ENCODE measurements around the gene SH2D1A. TPM values are rescaled to one million over a fixed set of nuclear protein-coding genes. Genes with fewer than 3 reads are reported as not detected.

Gene SH2D1A
- total and polyA plus RNA-seq, 2 of the 4 experiments (the other 2 are of a cell fraction), result not detected

GRCh38 chrX:124333862-124334261 lies 12.5 kb upstream of the SH2D1A start:
- Histone ChIP-seq H4K5ac (ENCODE audit: low read depth, low read length) (no peak overlapping the region), H3K27ac (ENCODE audit: insufficient read depth, low read length) (no peak overlapping the region), H3K4ac (ENCODE audit: low read depth, low read length) (no peak overlapping the region), H3K4me3 (ENCODE audit: insufficient read depth, low read depth, low read length) (no peak overlapping the region), H3K9me1 (ENCODE audit: insufficient read depth, low read length) (no peaks in the 10 kb centered on the region), H3K23ac (ENCODE audit: low read depth, low read length) (no peak overlapping the region), H3K27me3 (ENCODE audit: control insufficient read depth, insufficient read depth, low read length) (no peaks in the 10 kb centered on the region), H3K4me2 (ENCODE audit: low read depth, low read length) (no peak overlapping the region), H3K79me1 (ENCODE audit: low read depth in 1 of 2, low read length in 2 of 2) (no peaks in the 10 kb centered on the region), H2BK5ac (ENCODE audit: low read depth, low read length, poor library complexity, severe bottlenecking) (no peak overlapping the region), H2AK5ac (ENCODE audit: low read depth, low read length) (no peak overlapping the region), H3K14ac (replicated peaks; ENCODE audit: low read depth, low read length) (no peak overlapping the region), H4K8ac (ENCODE audit: low read depth in 2 of 2, low read length in 2 of 2) (no peak overlapping the region), H2BK20ac (ENCODE audit: low read depth, low read length) (no peak overlapping the region), H4K91ac (ENCODE audit: insufficient read depth, low read depth, low read length) (no peak overlapping the region), H3K36me3 (ENCODE audit: control insufficient read depth, insufficient read depth, low read length) (no peaks in the 10 kb centered on the region), H2AFZ (replicated peaks; ENCODE audit: low read length, poor library complexity) (no peak overlapping the region), H3K9me3 (ENCODE audit: control insufficient read depth, insufficient read depth, low read length) (no peaks in the 10 kb centered on the region), H2BK15ac (ENCODE audit: low read depth, low read length) (no peak overlapping the region), H2AK9ac (replicated peaks; ENCODE audit: low read depth, low read length, poor library complexity) (no peak overlapping the region), H3K56ac (ENCODE audit: extremely low read depth, insufficient read depth, low read length) (no peak overlapping the region), H4K20me1 (ENCODE audit: insufficient read depth, low read length) (no peaks in the 10 kb centered on the region), H3K9ac (ENCODE audit: low read depth, low read length) (no peak overlapping the region), H3K4me1 (ENCODE audit: control insufficient read depth, insufficient read depth, low read length) (no peaks in the 10 kb centered on the region), H3K18ac (ENCODE audit: low read depth, low read length) (no peak overlapping the region), H2BK120ac (ENCODE audit: low read depth, low read length) (no peak overlapping the region)
- ATAC-seq (ENCODE audit: low read depth), result no peak
- in situ Hi-C loops (cut with MboI; ENCODE audit: low sequenced_read_pairs) (no loop called here), intact Hi-C loops (cut with micrococcal nuclease) (no loop called here), dilution Hi-C loops (cut with HindIII; ENCODE audit: low sequenced_read_pairs, unreplicated experiment) (no loop called here)
- WGBS, 2 experiments (ENCODE audit: extremely low coverage in 2 of 2, insufficient read length in 1 of 2), result 58% methylated on average over 2 of the region's 6 CpGs; no CpG with 5 or more reads in 1 of the 2 experiments
- TF ChIP-seq MXI1 (IDR thresholded peaks at IDR 0.05; ENCODE audit: borderline replicate concordance, low read depth, low read length) (no peak), POLR2A (IDR thresholded peaks at IDR 0.05; ENCODE audit: low read depth, low read length) (no peak), USF2 (IDR thresholded peaks at IDR 0.05; ENCODE audit: low read depth, low read length) (no peak), RCOR1 (IDR thresholded peaks at IDR 0.05; ENCODE audit: insufficient replicate concordance, low read length) (no peak), CEBPB (IDR thresholded peaks at IDR 0.05; ENCODE audit: low read depth, low read length) (no peak), MAZ (IDR thresholded peaks at IDR 0.05; ENCODE audit: borderline replicate concordance, low read depth, low read length) (no peak), ELK1 (IDR thresholded peaks at IDR 0.05; ENCODE audit: borderline replicate concordance, low read depth, low read length) (no peak), BHLHE40 (IDR thresholded peaks at IDR 0.05; ENCODE audit: low read depth, low read length) (no peak), RFX5 (IDR thresholded peaks at IDR 0.05; ENCODE audit: low read depth, low read length) (no peak), CTCF (conservative IDR thresholded peaks at IDR 0.05; ENCODE audit: low read depth, low read length) (no peak), CHD1 (IDR thresholded peaks at IDR 0.05; ENCODE audit: low read depth, low read length) (no peak), MAFK (IDR thresholded peaks at IDR 0.05; ENCODE audit: low read depth, low read length) (no peak), NFE2L2 (IDR thresholded peaks at IDR 0.05; ENCODE audit: low read depth, low read length) (no peak), RAD21 (IDR thresholded peaks at IDR 0.05; ENCODE audit: low read length) (no peak), FOS (IDR thresholded peaks at IDR 0.05; ENCODE audit: low read depth, low read length) (no peak), SMC3 (IDR thresholded peaks at IDR 0.05; ENCODE audit: low read depth, low read length) (no peak)
- CTCF ChIA-PET, result interaction anchor here (0.7 kb wide), 1 partner anchor 213 kb away, joined by 3 read pairs; no protein-coding TSS in a partner anchor
- POLR2A ChIA-PET (ENCODE audit: unreplicated experiment), result no interaction called here
- BruUV-seq (replicated peaks), result no TSS peak
- no peak for DNase-seq
